SU-DHL-6 (cell line): Measurements from ENCODE around the gene ACADL.
A peak's percentile ranks its signal among the peaks of the same experiment; 100 is the strongest.

Experiments used
- H2AFZ ChIP-seq: fragments of 200-600 bp; sonication (generic); 2 replicates; pipeline ENCODE4 v1.6.1; 2014; ENCODE audit warnings: low read depth, mild to moderate bottlenecking, moderate library complexity, mixed read lengths, antibody characterized with exemption, low read length; ENCODE audit not compliant: severe bottlenecking
- H3F3A ChIP-seq: fragments of 200-600 bp; shearing (Covaris generic); 2 replicates; pipeline ENCODE4 v1.6.0; 2016; ENCODE audit warnings: antibody characterized with exemption, mild to moderate bottlenecking; ENCODE audit not compliant: insufficient read depth
- H3K27ac ChIP-seq: fragments of 200-600 bp; sonication (generic); 2 replicates; pipeline ENCODE4 v1.5.1; 2016; ENCODE audit warnings: low read depth, mild to moderate bottlenecking, low read length, moderate library complexity, mixed read lengths
- H3K27me3 ChIP-seq: fragments of 200-600 bp; sonication (generic), shearing (Covaris generic); 2 replicates; pipeline ENCODE4 v1.6.0; 2014; ENCODE audit warnings: mild to moderate bottlenecking, low read length
- H3K36me3 ChIP-seq: fragments of 200-600 bp; sonication (generic); 2 replicates; pipeline ENCODE4 v1.6.1; 2014; ENCODE audit warnings: mild to moderate bottlenecking, low read length, mixed read lengths
- H3K4me2 ChIP-seq: fragments of 300-600, 200-600 bp; shearing (Covaris generic), sonication (generic); 2 replicates; pipeline ENCODE4 v1.6.0; 2014; ENCODE audit warnings: low read length, low read depth, mild to moderate bottlenecking; ENCODE audit not compliant: poor library complexity, severe bottlenecking
- H3K4me3 ChIP-seq: fragments of 200-600 bp; sonication (generic); 2 replicates; pipeline ENCODE4 v1.5.1; 2014; ENCODE audit warnings: antibody characterized with exemption, low read length, mild to moderate bottlenecking, mixed read lengths; ENCODE audit not compliant: insufficient read depth, poor library complexity, severe bottlenecking
- H3K79me2 ChIP-seq: fragments of 200-600 bp; sonication (generic); 2 replicates; pipeline ENCODE4 v1.6.1; 2014; ENCODE audit warnings: mild to moderate bottlenecking, low read length, moderate library complexity; ENCODE audit not compliant: insufficient read depth
- H3K9ac ChIP-seq: fragments of 200-600 bp; sonication (generic); 2 replicates; pipeline ENCODE4 v1.7.0; 2014; ENCODE audit warnings: mild to moderate bottlenecking, low read length
- H3K9me2 ChIP-seq: fragments of 200-600 bp; sonication (generic); replicated peaks from 2 replicates; pipeline ENCODE4 v1.6.1; 2014; ENCODE audit warnings: low read length; ENCODE audit not compliant: insufficient read depth
- H3K9me3 ChIP-seq: fragments of 200-600 bp; sonication (generic); 2 replicates; pipeline ENCODE4 v1.6.1; 2014; ENCODE audit warnings: low read length, mixed read lengths; ENCODE audit not compliant: insufficient read depth
- H4K20me1 ChIP-seq: fragments of 200-600 bp; sonication (generic); 2 replicates; pipeline ENCODE4 v1.6.1; 2014; ENCODE audit warnings: low read depth, mild to moderate bottlenecking, antibody characterized with exemption, low read length, moderate library complexity, mixed read lengths
- EZH2phosphoT487 ChIP-seq: fragments of 200-600 bp; sonication (generic), shearing (Covaris generic); conservative IDR thresholded peaks from 2 replicates; pipeline ENCODE4 v1.6.1; 2018; ENCODE audit warnings: mild to moderate bottlenecking, antibody characterized with exemption, low read length, moderate library complexity, mixed read lengths
- TF ChIP-seq, protein P1 (sequence below): fragments of 200-600 bp; sonication (generic); IDR thresholded peaks from one replicate; pipeline ENCODE4 v1.5.1; 2017; ENCODE audit warnings: antibody characterized with exemption, mild to moderate bottlenecking, low read length, moderate library complexity; ENCODE audit not compliant: insufficient read depth, poor library complexity, severe bottlenecking

The ACADL gene

DNA sequence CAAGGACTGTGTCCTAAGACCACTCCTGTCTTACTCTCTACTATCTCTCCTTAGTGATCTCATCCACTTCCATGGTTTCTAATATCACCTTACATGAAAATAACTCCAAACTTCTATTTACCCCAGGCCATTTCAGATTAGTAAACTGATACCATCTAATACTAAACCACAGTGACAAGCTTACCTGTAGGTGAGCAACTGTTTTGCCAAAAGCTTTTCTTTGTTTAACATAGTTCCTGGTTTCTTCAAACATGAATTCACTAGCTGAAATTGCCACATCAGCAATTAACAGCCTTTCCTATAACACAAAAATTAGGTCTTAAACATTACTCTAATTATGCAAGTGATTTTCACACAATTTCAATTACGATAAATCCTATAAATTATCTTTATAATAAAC is 22.1 kb downstream of the ACADL start:
- H4K20me1 ChIP-seq: no peaks in the 10 kb centered on the region
- no peaks in the 10 kb centered on the region for H3K36me3 ChIP-seq
- H3K9me3 ChIP-seq: no peaks in the 10 kb centered on the region
- TF ChIP-seq, protein P1, sequence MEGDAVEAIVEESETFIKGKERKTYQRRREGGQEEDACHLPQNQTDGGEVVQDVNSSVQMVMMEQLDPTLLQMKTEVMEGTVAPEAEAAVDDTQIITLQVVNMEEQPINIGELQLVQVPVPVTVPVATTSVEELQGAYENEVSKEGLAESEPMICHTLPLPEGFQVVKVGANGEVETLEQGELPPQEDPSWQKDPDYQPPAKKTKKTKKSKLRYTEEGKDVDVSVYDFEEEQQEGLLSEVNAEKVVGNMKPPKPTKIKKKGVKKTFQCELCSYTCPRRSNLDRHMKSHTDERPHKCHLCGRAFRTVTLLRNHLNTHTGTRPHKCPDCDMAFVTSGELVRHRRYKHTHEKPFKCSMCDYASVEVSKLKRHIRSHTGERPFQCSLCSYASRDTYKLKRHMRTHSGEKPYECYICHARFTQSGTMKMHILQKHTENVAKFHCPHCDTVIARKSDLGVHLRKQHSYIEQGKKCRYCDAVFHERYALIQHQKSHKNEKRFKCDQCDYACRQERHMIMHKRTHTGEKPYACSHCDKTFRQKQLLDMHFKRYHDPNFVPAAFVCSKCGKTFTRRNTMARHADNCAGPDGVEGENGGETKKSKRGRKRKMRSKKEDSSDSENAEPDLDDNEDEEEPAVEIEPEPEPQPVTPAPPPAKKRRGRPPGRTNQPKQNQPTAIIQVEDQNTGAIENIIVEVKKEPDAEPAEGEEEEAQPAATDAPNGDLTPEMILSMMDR: no peak
- no peak for TF ChIP-seq EZH2phosphoT487
- no peak overlapping the region for H3K27ac ChIP-seq
- H3K9me2 ChIP-seq: no peaks in the 10 kb centered on the region
- no peaks in the 10 kb centered on the region for H3K27me3 ChIP-seq
- no peak overlapping the region for H3K4me2 ChIP-seq
- no peak overlapping the region for H2AFZ ChIP-seq
- H3K4me3 ChIP-seq: no peak overlapping the region
- no peaks in the 10 kb centered on the region for H3F3A ChIP-seq
- no peak overlapping the region for H3K9ac ChIP-seq
- H3K79me2 ChIP-seq: no peaks in the 10 kb centered on the region

DNA sequence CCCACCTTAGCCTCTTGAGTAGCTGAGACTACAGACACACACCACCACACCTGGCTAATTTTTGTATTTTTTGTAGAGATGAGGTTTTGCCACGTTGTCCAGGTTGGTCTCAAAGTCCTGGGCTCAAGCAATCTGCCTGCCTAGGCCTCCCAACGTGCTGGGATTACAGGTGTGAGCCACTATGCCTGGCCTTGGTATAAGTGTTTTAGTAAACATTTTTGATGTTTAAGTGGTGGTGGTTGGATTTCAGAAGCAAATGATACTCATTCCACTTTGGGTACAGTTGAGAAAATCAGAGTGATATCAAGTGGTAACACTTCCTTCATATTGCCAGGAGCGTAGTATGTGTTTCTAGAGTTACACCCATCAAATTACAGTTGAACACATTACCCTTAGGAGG is 25.4 kb downstream of the ACADL start:
- TF ChIP-seq, protein P1: no peak
- no peak for TF ChIP-seq EZH2phosphoT487
- H3K36me3 ChIP-seq: no peaks in the 10 kb centered on the region
- no peak overlapping the region for H3K4me2 ChIP-seq
- H3K79me2 ChIP-seq: no peaks in the 10 kb centered on the region
- no peaks in the 10 kb centered on the region for H3F3A ChIP-seq
- no peaks in the 10 kb centered on the region for H3K27me3 ChIP-seq
- no peaks in the 10 kb centered on the region for H3K9me2 ChIP-seq
- no peak overlapping the region for H3K27ac ChIP-seq
- no peaks in the 10 kb centered on the region for H4K20me1 ChIP-seq
- no peak overlapping the region for H3K4me3 ChIP-seq
- H3K9ac ChIP-seq: no peak overlapping the region
- H3K9me3 ChIP-seq: no peaks in the 10 kb centered on the region
- H2AFZ ChIP-seq: no peak overlapping the region

DNA sequence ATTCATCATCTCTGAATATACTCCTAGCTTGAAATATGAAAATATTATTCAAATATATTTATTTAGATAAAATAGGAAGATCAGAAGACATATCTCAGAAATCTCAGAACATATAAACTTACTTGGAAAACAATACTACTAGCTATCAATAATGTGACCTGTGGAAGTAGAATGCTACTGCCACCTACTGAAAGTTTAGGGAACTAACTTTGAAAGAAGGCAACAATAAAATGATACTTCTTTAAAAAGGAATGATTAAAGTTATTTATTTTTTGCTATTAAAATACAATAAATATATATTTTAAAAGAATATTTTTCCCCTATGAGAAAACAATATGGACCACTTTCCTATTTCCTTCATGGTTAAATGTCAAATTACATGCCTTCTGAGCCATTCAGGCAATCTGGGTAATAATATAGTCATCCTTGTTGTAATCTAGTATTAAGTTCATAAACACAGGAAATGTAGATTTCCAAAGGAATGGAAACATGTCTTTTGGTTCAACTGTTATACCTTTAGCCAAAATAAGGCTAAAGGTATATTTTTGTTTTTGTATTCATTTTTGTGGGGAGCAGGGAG is 26.0 kb downstream of the ACADL start:
- H3K79me2 ChIP-seq: no peaks in the 10 kb centered on the region
- H3K27ac ChIP-seq: no peak overlapping the region
- H3K36me3 ChIP-seq: no peaks in the 10 kb centered on the region
- H3K27me3 ChIP-seq: no peaks in the 10 kb centered on the region
- H3K4me3 ChIP-seq: no peak overlapping the region
- H3K9ac ChIP-seq: no peak overlapping the region
- no peak overlapping the region for H2AFZ ChIP-seq
- H3K9me3 ChIP-seq: no peaks in the 10 kb centered on the region
- no peaks in the 10 kb centered on the region for H3K9me2 ChIP-seq
- TF ChIP-seq, protein P1: peak; percentile 48
- TF ChIP-seq EZH2phosphoT487: no peak
- no peaks in the 10 kb centered on the region for H4K20me1 ChIP-seq
- no peak overlapping the region for H3K4me2 ChIP-seq
- H3F3A ChIP-seq: no peaks in the 10 kb centered on the region
